Rectal smooth muscle tissue (tissue), 1 donor: ENCODE measurements around the gene TJP2.
A peak's percentile ranks its signal among the peaks of the same experiment; 100 is the strongest.

Experiments
- H3K27ac ChIP-seq: one replicate; pipeline ENCODE4 v1.7.0; 2013; ENCODE audit warnings: low read depth, low read length, inconsistent platforms
- H3K27me3 ChIP-seq: one replicate; pipeline ENCODE4 v1.7.0; 2013; ENCODE audit warnings: low read length; ENCODE audit not compliant: control insufficient read depth, insufficient read depth
- H3K36me3 ChIP-seq: one replicate; pipeline ENCODE4 v1.7.0; 2013; ENCODE audit warnings: low read length; ENCODE audit not compliant: control insufficient read depth, insufficient read depth
- H3K4me1 ChIP-seq: one replicate; pipeline ENCODE4 v1.7.0; 2013; ENCODE audit warnings: low read length; ENCODE audit not compliant: control insufficient read depth, insufficient read depth
- H3K4me3 ChIP-seq: one replicate; pipeline ENCODE4 v1.7.0; 2013; ENCODE audit warnings: low read length
- H3K9ac ChIP-seq: one replicate; pipeline ENCODE4 v1.7.0; 2013; ENCODE audit warnings: low read length

Gene TJP2

DNA sequence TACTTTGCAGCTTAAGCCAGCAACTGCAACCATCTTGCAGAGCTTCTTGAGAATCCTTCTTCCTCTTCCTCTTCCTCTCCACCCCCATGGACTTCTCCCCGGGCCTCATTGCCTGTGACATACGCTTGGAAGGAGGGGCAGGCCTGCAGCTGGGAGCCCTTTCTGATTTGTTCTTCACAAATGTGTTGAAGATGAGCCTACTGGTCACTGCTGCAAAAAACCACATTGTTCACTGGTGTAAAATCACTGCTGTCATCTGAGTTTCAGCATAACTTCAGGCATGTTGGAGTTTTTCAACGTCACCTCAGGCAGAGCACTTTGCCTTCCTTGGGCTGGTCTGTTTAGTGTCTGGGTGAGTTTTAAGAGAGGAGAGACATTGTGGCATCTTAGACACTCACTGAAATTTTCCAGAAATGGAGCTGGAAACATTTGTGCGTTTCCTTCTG, 7.9 kb downstream of the TJP2 start:
- Histone ChIP-seq H3K27ac (peak overlapping the region; percentile 0), H3K4me1 (peaks cover 11% of the 10 kb centered on the region), H3K36me3 (no peaks in the 10 kb centered on the region), H3K9ac (no peak overlapping the region), H3K4me3 (no peak overlapping the region), H3K27me3 (no peaks in the 10 kb centered on the region)

DNA sequence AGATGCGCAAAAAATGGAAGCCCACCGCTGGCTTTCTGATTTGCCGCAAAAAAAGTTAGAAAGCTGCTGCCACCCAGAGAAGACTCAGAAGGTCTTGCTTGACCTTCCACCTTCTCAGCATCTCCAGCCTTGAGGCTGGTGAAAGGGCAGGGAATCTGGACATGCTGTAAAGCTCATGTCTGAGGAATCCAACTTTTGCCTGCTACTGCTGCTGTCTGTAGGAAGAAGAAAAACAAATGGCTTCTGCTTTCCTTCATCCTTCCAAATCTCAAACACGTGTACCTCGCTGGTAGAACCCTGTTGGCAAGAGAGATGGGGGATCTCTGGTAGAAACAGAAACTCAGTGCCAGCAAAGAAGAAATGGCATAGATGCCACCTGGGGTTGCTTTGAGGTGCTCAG, 10.2 kb downstream of the TJP2 start:
- Histone ChIP-seq H3K9ac (no peak overlapping the region), H3K4me1 (peaks cover 18% of the 10 kb centered on the region), H3K27me3 (no peaks in the 10 kb centered on the region), H3K4me3 (no peak overlapping the region), H3K27ac (no peak overlapping the region), H3K36me3 (no peaks in the 10 kb centered on the region)

GRCh38 chr9:69186841-69187611, 12.9 kb downstream of the TJP2 start:
- Histone ChIP-seq H3K9ac (no peak overlapping the region), H3K27ac (peak overlapping the region; percentile 16), H3K4me1 (peaks cover 11% of the 10 kb centered on the region), H3K27me3 (no peaks in the 10 kb centered on the region), H3K36me3 (no peaks in the 10 kb centered on the region), H3K4me3 (no peak overlapping the region)

DNA sequence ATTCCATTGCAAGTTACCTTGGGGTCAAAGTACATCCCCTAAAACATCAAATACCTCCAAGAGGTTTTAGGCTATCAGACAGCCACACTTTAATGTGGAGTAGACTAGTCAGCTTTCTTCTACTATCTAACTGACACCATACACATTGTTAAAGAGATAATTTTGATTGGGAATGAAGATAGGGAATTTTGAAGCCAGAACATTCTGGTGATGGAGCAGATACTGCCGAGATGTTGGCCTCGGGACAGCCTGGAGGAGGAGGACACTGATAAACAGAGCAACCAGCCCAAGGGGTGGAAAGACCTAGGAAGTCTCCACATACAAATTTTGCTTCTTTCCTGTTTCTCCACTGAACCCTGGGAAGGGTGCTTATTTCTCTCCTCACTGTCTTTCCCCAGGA, 14.9 kb downstream of the TJP2 start:
- Histone ChIP-seq H3K27me3 (no peaks in the 10 kb centered on the region), H3K36me3 (no peaks in the 10 kb centered on the region), H3K4me1 (peaks cover 10% of the 10 kb centered on the region), H3K4me3 (no peak overlapping the region), H3K27ac (no peak overlapping the region), H3K9ac (no peak overlapping the region)

DNA sequence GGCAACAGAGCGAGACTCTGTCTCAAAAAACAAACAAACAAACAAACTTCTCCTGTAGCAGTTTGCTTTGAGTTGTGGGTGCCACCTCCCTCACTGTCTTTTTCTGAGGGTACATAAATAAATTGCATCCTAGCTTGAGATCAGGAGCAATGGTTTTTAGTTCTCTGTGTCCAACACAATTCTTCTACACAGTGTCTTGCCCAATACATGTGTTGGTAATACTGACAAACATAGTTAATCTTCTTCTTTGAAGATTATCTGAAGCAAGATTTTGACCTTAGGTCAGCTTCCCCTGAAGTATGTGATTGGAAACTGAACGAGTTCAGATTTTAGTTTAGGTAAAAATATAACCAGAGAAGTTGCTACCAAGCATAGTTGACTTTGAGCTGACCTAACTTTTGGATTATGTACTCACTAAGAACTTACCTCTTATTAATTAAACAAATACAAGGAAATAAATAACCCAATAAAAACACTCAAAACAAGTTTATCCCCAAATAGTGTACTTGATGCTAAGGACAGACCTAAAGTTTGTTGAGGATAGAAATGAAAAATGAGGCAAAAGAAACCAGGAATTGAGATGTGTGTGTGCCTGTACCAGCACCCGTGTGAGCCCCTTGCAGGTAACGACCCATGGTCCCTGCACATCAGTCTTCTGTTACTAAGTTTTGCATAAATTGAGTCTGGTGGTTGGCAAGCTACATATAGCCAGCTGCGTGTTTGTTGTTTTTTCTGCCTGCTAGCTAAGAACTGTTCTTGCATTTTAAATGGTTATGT, 16.2 kb downstream of the TJP2 start:
- Histone ChIP-seq H3K27me3 (no peaks in the 10 kb centered on the region), H3K27ac (no peak overlapping the region), H3K4me1 (peaks cover 10% of the 10 kb centered on the region), H3K4me3 (no peak overlapping the region), H3K36me3 (no peaks in the 10 kb centered on the region), H3K9ac (no peak overlapping the region)

GRCh38 chr9:69190863-69191181, 16.7 kb downstream of the TJP2 start:
- peaks cover 10% of the 10 kb centered on the region for H3K4me1 ChIP-seq
- H3K36me3 ChIP-seq, result no peaks in the 10 kb centered on the region
- H3K27ac ChIP-seq, result no peak overlapping the region
- H3K4me3 ChIP-seq, result no peak overlapping the region
- no peak overlapping the region for H3K9ac ChIP-seq
- no peaks in the 10 kb centered on the region for H3K27me3 ChIP-seq

DNA sequence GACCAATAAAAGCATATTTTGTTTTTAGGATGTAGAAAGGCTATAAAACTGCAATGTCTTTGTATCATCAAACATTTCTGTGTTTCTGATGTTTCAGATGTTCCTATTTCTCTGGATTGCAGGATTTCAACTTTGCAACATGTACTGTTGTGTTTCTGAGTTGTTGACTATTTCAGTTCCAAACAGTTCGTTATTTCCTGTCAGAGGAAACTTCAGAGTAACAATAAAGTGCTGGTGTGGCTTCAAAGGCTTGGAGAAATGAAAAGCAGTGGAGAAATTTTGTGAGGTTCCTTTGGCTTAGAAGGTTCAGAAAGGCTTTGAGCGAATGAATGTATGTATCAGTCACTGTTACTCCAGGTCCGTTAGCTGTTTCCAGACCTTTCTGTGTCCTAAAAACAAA, 17.2 kb downstream of the TJP2 start:
- Histone ChIP-seq H3K9ac (no peak overlapping the region), H3K27me3 (no peaks in the 10 kb centered on the region), H3K36me3 (no peaks in the 10 kb centered on the region), H3K27ac (no peak overlapping the region), H3K4me3 (no peak overlapping the region), H3K4me1 (peaks cover 10% of the 10 kb centered on the region)

- no peaks in the 10 kb centered on the region for H3K36me3 ChIP-seq
- no peak overlapping the region for H3K9ac ChIP-seq
- peaks cover 4% of the 10 kb centered on the region for H3K4me1 ChIP-seq
- no peaks in the 10 kb centered on the region for H3K27me3 ChIP-seq
- no peak overlapping the region for H3K4me3 ChIP-seq
- H3K27ac ChIP-seq, result no peak overlapping the region
Observed at GRCh38 chr9:69192214-69192613, 18.1 kb downstream of the TJP2 start.

- Histone ChIP-seq H3K36me3 (no peaks in the 10 kb centered on the region), H3K9ac (no peak overlapping the region), H3K27me3 (no peaks in the 10 kb centered on the region), H3K4me3 (no peak overlapping the region), H3K4me1 (no peaks in the 10 kb centered on the region), H3K27ac (no peak overlapping the region)
Observed at GRCh38 chr9:69193685-69194032, 19.6 kb downstream of the TJP2 start.

- H3K36me3 ChIP-seq, result no peaks in the 10 kb centered on the region
- H3K27ac ChIP-seq, result no peak overlapping the region
- no peaks in the 10 kb centered on the region for H3K27me3 ChIP-seq
- H3K4me1 ChIP-seq, result no peaks in the 10 kb centered on the region
- H3K4me3 ChIP-seq, result no peak overlapping the region
- no peak overlapping the region for H3K9ac ChIP-seq
Observed at GRCh38 chr9:69194702-69195418, 20.8 kb downstream of the TJP2 start.

DNA sequence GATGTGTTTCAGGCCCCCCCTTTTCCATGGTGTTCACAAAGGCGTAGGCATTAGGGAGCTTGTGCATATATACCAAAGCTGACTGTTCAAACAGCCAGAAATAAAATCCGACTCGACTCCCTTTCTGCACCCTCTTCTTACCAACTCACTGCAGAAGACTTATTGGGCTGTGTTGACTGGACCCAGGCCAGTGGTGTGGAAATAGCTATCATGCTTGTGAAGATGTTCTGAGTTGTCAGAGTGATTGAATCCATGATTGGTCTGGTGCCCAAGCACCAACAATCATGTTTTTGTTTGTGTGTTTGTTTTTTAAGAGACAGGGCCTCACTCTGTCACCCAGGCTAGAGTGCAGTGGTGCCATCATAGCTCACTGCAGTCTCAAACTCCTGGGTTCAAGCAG, 21.6 kb downstream of the TJP2 start:
- Histone ChIP-seq H3K27me3 (no peaks in the 10 kb centered on the region), H3K4me1 (no peaks in the 10 kb centered on the region), H3K9ac (no peak overlapping the region), H3K27ac (no peak overlapping the region), H3K4me3 (no peak overlapping the region), H3K36me3 (no peaks in the 10 kb centered on the region)

- Histone ChIP-seq H3K4me1 (no peaks in the 10 kb centered on the region), H3K36me3 (no peaks in the 10 kb centered on the region), H3K9ac (no peak overlapping the region), H3K4me3 (no peak overlapping the region), H3K27me3 (no peaks in the 10 kb centered on the region), H3K27ac (no peak overlapping the region)
Observed at GRCh38 chr9:69197687-69198086, 23.6 kb downstream of the TJP2 start.
